HG02642 (cell line): Measurements from ENCODE around the gene TNFAIP6.
"Not testable (repeated sequence)": the region's sequence is repeated elsewhere in the genome, so short reads cannot be mapped to it uniquely, and the experiment has no call there.

Experiments
- ATAC-seq: cut with Tn5 transposase; IDR thresholded peaks from one replicate; pipeline ENCODE4 v1.9.1; 2021; ENCODE audit warnings: mild to moderate bottlenecking; ENCODE audit not compliant: unreplicated experiment, poor library complexity

TNFAIP6 gene, protein sequence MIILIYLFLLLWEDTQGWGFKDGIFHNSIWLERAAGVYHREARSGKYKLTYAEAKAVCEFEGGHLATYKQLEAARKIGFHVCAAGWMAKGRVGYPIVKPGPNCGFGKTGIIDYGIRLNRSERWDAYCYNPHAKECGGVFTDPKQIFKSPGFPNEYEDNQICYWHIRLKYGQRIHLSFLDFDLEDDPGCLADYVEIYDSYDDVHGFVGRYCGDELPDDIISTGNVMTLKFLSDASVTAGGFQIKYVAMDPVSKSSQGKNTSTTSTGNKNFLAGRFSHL

GRCh38 chr2:151357359-151357758 is at the start of gene TNFAIP6:
TNFAIP6 (plus strand) TSS chr2:151357592; CDS start chr2:151357667, 75 bp downstream.
- no peak for ATAC-seq

GRCh38 chr2:151310313-151310712 is 47.1 kb upstream of the TNFAIP6 start:
- not testable (repeated sequence) for ATAC-seq

- ATAC-seq, result not testable (repeated sequence)
These were observed 45.0 kb upstream of the TNFAIP6 start for GRCh38 chr2:151312440-151312839.

DNA sequence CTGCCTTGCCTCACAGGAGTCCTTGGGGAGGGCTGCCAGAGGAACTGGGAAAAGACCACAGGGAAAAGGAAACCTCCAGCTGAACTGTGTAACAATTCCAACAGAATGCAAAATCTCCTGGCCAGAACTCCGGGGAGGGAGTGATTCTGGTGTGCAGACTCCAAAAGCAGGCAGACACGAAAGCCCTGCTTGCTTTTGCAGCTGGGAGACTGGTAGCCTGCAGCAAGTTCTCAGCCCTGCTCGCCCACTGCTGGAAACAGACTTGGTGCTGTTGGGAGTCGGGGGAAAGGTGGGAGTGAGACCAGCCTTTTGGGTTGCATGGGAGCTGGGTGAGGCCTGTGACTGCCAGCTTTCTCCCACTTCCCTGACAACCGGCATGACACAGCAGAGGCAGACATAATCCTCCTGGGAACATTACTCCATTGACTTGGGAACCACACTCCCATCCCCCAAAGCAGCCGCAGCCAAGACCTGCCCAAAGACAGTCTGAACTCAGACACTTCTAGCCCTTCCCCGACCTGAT is 42.0 kb upstream of the TNFAIP6 start:
- ATAC-seq, result no peak

DNA sequence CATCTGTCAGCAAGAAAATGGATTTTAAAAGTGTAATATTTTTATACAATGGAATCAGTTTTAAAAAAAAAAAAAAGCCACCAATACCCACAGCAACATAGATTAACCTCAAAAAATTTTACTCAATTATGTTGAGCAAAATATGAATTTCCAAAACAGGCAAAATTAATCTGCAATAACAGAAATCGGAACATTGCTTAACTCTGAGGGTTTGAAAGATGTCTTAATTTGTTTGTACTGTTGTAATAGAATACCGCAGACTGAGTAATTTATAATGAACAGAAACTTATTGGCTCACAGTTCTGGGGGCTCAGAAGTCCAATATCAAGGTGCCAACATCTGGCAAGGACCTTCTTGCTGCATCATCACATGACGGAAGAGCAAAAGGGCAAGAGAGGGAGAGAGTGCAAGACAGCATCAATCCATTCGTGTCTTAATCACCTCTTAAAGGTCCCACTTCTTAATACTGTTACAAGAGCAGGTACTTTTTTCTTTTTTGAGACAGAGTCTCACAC is 31.8 kb upstream of the TNFAIP6 start:
- no peak for ATAC-seq

- no peak for ATAC-seq
These were observed 30.8 kb upstream of the TNFAIP6 start for GRCh38 chr2:151326554-151326953.

DNA sequence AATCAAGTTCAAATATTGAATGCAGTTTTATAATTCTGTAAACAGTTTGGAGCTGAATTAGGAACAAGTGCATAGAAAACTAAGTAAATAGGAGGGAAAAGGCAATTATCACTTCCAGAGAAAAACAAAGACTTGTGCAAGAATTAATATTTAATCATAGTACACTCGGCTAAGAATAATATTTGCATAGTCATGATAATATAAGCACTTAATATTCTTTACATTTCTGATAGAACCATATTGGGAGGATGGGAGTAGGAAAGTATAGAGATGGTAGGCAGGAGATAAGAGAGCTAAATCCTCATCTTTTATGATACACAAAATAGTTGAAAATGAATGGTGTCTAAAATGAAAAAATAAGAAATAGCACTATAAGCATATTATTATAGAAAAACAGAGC is 27.4 kb upstream of the TNFAIP6 start:
- no peak for ATAC-seq

GRCh38 chr2:151333083-151333482 is 24.3 kb upstream of the TNFAIP6 start:
- ATAC-seq, result no peak

GRCh38 chr2:151334082-151334815 is 23.1 kb upstream of the TNFAIP6 start:
- ATAC-seq, result no peak

- ATAC-seq, result no peak
These were observed 20.5 kb upstream of the TNFAIP6 start for GRCh38 chr2:151336863-151337371.

DNA sequence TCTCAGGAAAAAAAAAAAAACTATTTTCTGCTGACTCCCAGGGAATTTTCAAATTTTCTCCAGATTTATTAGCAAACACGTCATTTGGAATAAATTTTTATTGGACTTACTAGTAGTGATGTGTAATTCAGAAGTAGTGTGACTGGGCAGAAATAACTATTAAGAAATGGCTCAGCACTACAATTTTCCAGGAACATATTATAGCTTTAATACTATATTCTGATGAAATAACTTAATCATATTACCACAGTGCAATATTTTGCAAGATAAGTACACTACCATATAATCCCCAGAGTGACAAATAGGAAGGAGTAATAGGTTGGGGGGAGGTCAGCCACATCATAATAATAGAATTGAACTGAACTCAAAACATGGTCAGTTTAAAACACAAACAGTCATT is 19.7 kb upstream of the TNFAIP6 start:
- no peak for ATAC-seq

GRCh38 chr2:151338115-151338514 is 19.3 kb upstream of the TNFAIP6 start:
- no peak for ATAC-seq

DNA sequence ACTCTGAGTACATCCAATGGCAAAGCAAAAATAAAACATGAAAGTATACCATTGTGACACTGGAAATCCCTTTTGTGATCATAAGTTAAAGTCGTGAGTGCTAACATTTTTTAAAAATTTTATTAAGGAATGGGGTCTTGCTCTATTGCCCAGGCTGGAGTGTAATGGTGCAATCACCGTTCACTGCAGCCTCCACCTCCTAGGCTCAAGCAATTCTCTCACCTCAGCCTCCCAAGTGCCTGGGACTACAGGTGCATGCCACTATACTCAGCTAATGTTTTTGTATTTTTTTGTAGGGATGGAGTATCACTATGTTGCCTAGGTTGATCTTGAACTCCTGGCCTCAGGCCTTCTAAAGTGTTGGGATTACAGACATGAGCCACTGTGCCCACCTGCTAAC is 14.3 kb upstream of the TNFAIP6 start:
- ATAC-seq, result no peak

- ATAC-seq, result not testable (repeated sequence)
These were observed 13.2 kb upstream of the TNFAIP6 start for GRCh38 chr2:151344191-151344590.

DNA sequence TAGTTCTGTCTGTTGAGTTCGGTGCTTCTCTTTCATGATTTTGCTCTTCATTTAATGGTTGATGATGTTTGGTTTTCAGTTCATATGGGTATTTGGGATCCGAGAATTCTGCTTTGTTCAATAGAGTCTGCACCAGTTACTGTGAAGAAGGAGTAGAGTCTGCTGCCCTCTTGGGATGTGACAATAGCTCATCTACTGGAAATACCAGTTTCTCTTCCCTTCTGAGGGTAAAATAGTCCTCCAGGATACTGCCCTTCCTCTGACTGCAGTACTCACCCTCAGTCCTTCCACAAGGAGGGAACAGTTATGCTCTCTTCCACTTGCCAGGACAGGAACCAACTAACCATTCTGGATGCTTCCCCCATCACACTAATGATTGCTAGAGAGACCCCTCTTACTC is 12.5 kb upstream of the TNFAIP6 start:
- ATAC-seq, result no peak

GRCh38 chr2:151347294-151347693 is 10.1 kb upstream of the TNFAIP6 start:
- ATAC-seq, result no peak

GRCh38 chr2:151347906-151348305 is 9.5 kb upstream of the TNFAIP6 start:
- no peak for ATAC-seq

GRCh38 chr2:151350579-151351195 is 6.7 kb upstream of the TNFAIP6 start:
- no peak for ATAC-seq

- no peak for ATAC-seq
These were observed 3.4 kb upstream of the TNFAIP6 start for GRCh38 chr2:151353995-151354394.

DNA sequence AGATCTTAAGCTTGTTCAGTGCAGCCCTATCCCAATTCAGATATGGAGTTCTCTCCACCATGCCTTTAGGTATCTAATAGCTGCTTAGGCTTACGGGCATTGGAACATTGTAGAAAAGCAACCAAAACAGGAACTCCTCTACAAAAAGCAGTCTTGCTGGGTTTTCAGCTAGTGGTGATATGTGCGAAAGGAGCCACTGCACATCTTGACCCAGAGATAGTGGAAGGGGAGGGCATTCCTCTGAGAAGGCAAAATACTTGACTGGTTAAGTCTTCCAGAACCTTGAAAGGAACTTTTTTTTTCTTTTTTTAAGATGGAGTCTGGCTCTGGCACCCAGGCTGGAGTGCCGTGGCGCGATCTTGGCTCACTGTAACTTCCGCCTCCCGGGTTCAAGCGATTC is 2.6 kb upstream of the TNFAIP6 start:
- no peak for ATAC-seq
